PC-3 (cell line): Measurements from ENCODE around the gene SEMA4B. TPM values are rescaled to one million over a fixed set of nuclear protein-coding genes. Genes with fewer than 3 reads are reported as not detected.
A peak's percentile ranks its signal among the peaks of the same experiment; 100 is the strongest.

ENCODE experiments used
- ATAC-seq: fragments of 200-7000 bp; cut with Tn5 transposase; 2 replicates; pipeline ENCODE4 v1.9.1; 2020; ENCODE audit warnings: mild to moderate bottlenecking, moderate library complexity
- BruUV-seq: library from RNA; stranded (reverse); fragments of 400-500 nt; replicated peaks from 2 replicates; lab custom pipeline; 2021; lab: Mats Ljungman, UMichigan
- CTCF ChIA-PET: fragments of 300-600 bp; sonication (Branson Sonifier 250); formaldehyde crosslinking; loops from one replicate; lab custom pipeline; 2022; ENCODE audit warnings: antibody characterized with exemption; lab: Charles Lee
- POLR2A ChIA-PET: fragments of 300-600 bp; sonication (Branson Sonifier 250); formaldehyde crosslinking; loops from one replicate; lab custom pipeline; 2022; ENCODE audit warnings: antibody characterized with exemption; ENCODE audit not compliant: unreplicated experiment; lab: Charles Lee
- DNase-seq: peaks from one replicate; pipeline ENCODE4 v3.0.0-alpha.2; 2015
- H2AFZ ChIP-seq: fragments of 300-600 bp; sonication (generic); 2 replicates; pipeline ENCODE4 v1.6.0; 2016; ENCODE audit warnings: antibody characterized with exemption, low read length
- H3F3A ChIP-seq: fragments of 300-600 bp; sonication (generic); one replicate; pipeline ENCODE4 v1.6.0; 2017; ENCODE audit warnings: antibody characterized with exemption, low read length, control low read depth, mild to moderate bottlenecking; ENCODE audit not compliant: unreplicated experiment
- H3K27ac ChIP-seq: fragments of 300-600 bp; sonication (generic); 2 replicates; pipeline ENCODE4 v1.5.1; 2016; ENCODE audit warnings: mild to moderate bottlenecking, low read length
- H3K27me3 ChIP-seq: fragments of 300-600 bp; sonication (generic); 2 replicates; pipeline ENCODE4 v1.6.1; 2016; ENCODE audit warnings: low read length, mixed read lengths
- H3K36me3 ChIP-seq: fragments of 300-600 bp; sonication (generic); 2 replicates; pipeline ENCODE4 v1.6.1; 2016; ENCODE audit warnings: low read depth, mixed run types, low read length, mixed read lengths
- H3K4me1 ChIP-seq: fragments of 300-600 bp; sonication (generic); 2 replicates; pipeline ENCODE4 v1.5.1; 2016; ENCODE audit warnings: low read length; ENCODE audit not compliant: insufficient read depth
- H3K4me2 ChIP-seq: fragments of 300-600 bp; sonication (generic); 2 replicates; pipeline ENCODE4 v1.6.0; 2016; ENCODE audit warnings: low read length
- H3K4me3 ChIP-seq: fragments of 300-600 bp; sonication (generic); 2 replicates; pipeline ENCODE4 v1.5.1; 2016; ENCODE audit warnings: mild to moderate bottlenecking, low read length, mixed read lengths
- H3K79me2 ChIP-seq: fragments of 300-600 bp; sonication (generic); 2 replicates; pipeline ENCODE4 v1.6.1; 2017; ENCODE audit warnings: low read length, mixed read lengths
- H3K9ac ChIP-seq: fragments of 300-600 bp; sonication (generic); 2 replicates; pipeline ENCODE4 v1.6.0; 2016; ENCODE audit warnings: mild to moderate bottlenecking, low read length
- H3K9me2 ChIP-seq: fragments of 300-600 bp; sonication (generic); replicated peaks from 2 replicates; pipeline ENCODE4 v1.6.1; 2016; ENCODE audit warnings: mixed run types, low read length, mixed read lengths
- H3K9me3 ChIP-seq: fragments of 300-600 bp; sonication (generic); 2 replicates; pipeline ENCODE4 v1.6.1; 2016; ENCODE audit warnings: low read length, mixed read lengths
- H4K20me1 ChIP-seq: fragments of 300-600 bp; sonication (generic); 2 replicates; pipeline ENCODE4 v1.6.1; 2016; ENCODE audit warnings: low read length, mixed read lengths
- CTCF ChIP-seq: fragments of 300-600 bp; sonication (generic); conservative IDR thresholded peaks from 2 replicates; pipeline ENCODE4 v1.5.1; 2017; ENCODE audit warnings: antibody characterized with exemption, low read depth, mild to moderate bottlenecking, low read length
- EZH2 ChIP-seq: fragments of 300-600 bp; sonication (generic); IDR thresholded peaks from one replicate; pipeline ENCODE4 v1.6.1; 2017; ENCODE audit warnings: antibody characterized with exemption, mild to moderate bottlenecking, low read length; ENCODE audit not compliant: unreplicated experiment
- EZH2phosphoT487 ChIP-seq: fragments of 300-600 bp; sonication (generic); IDR thresholded peaks from 2 replicates; pipeline ENCODE4 v1.6.1; 2018; ENCODE audit warnings: mild to moderate bottlenecking, antibody characterized with exemption, low read length, borderline replicate concordance
- intact Hi-C: fragments of 100-400 bp; cut with micrococcal nuclease; formaldehyde crosslinking; loops from 2 replicates; pipeline ENCODE4 v1.9.0; 2023
- total RNA-seq: library from RNA; depleted of rRNA; stranded (reverse); fragments of >200 nt; gene quantifications from 2 replicates; pipeline ENCODE4 v1.2.3, GENCODE V29; 2014

The SEMA4B gene
- total RNA-seq, 1 experiment from 2014 or later, result 114 TPM

DNA sequence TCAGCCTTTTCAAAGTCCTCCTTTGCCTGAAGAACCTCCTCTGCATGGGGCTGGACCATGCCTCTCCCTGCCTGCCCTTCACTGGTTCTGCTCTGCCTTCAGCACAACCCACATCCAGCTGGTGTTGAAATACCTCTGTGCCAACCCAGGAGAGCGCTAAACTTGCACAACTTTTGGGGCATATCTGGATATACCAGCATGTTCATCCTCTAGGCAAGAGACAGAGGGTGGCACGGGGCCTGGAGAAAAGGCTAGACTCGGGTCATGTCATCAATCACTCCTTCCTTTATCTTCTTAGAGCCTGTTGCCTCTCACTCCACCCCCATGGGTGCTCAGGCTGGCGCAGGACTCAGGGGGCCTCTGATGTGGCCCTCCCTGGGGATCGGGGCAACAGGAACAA, 4.8 kb downstream of the SEMA4B start:
- no peaks in the 10 kb centered on the region for H3K9me2 ChIP-seq
- peaks cover 98% of the 10 kb centered on the region for H3K79me2 ChIP-seq
- no peak overlapping the region for H2AFZ ChIP-seq
- ChIA-PET CTCF (no interaction called here), POLR2A (no interaction called here)
- no peak overlapping the region for H3K9ac ChIP-seq
- no peak overlapping the region for H3K4me3 ChIP-seq
- peaks cover 47% of the 10 kb centered on the region for H3K36me3 ChIP-seq
- peaks cover 46% of the 10 kb centered on the region for H4K20me1 ChIP-seq
- intact Hi-C loops, result no loop called here
- BruUV-seq, result no TSS peak
- no peak for ATAC-seq
- H3F3A ChIP-seq, result peaks cover 2% of the 10 kb centered on the region
- no peak overlapping the region for H3K27ac ChIP-seq
- H3K4me2 ChIP-seq, result no peak overlapping the region
- no peaks in the 10 kb centered on the region for H3K27me3 ChIP-seq
- peaks cover 42% of the 10 kb centered on the region for H3K4me1 ChIP-seq
- no peaks in the 10 kb centered on the region for H3K9me3 ChIP-seq
- no peak for DNase-seq
- no peak for TF ChIP-seq EZH2
- TF ChIP-seq EZH2phosphoT487, result no peak
- no peak for TF ChIP-seq CTCF

- H3K36me3 ChIP-seq, result peaks cover 48% of the 10 kb centered on the region
- H3K27ac ChIP-seq, result no peak overlapping the region
- ChIA-PET POLR2A (no interaction called here), CTCF (no interaction called here)
- H4K20me1 ChIP-seq, result peaks cover 40% of the 10 kb centered on the region
- no peak overlapping the region for H3K4me2 ChIP-seq
- no peak overlapping the region for H2AFZ ChIP-seq
- H3K9ac ChIP-seq, result no peak overlapping the region
- H3K4me3 ChIP-seq, result no peak overlapping the region
- no peaks in the 10 kb centered on the region for H3K27me3 ChIP-seq
- H3F3A ChIP-seq, result peaks cover 4% of the 10 kb centered on the region
- no peak for DNase-seq
- no peaks in the 10 kb centered on the region for H3K9me2 ChIP-seq
- intact Hi-C loops, result no loop called here
- H3K4me1 ChIP-seq, result peaks cover 54% of the 10 kb centered on the region
- peaks cover 92% of the 10 kb centered on the region for H3K79me2 ChIP-seq
- H3K9me3 ChIP-seq, result no peaks in the 10 kb centered on the region
- TF ChIP-seq EZH2phosphoT487, result no peak
- no peak for TF ChIP-seq EZH2
- TF ChIP-seq CTCF, result no peak
- ATAC-seq, result no peak
- no TSS peak for BruUV-seq
These were observed 6.1 kb downstream of the SEMA4B start for GRCh38 chr15:90207252-90207651.

DNA sequence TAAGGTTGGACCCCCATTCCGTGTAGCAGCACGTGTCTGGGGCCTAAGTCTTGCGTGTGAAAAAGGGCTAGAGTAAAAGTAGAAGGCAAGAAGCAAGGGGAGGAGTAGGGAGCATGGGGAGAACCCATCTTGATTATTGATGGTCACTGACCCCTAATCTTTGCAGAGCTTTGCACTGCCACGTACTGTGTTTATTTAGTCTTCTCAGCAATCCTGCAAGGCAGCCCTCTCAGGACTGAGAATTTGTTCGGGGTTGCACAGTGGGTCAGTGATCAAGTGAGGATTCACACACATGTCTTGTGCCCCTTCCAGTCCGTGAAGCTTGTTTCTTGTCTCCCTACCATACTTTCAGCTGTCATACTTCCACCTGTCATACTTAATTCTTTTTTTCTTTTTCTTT, 7.2 kb downstream of the SEMA4B start:
- CTCF ChIA-PET, result no interaction called here
- peaks cover 47% of the 10 kb centered on the region for H3K36me3 ChIP-seq

More for the DNA sequence above, 7.2 kb downstream of the SEMA4B start:
- H3K9me3 ChIP-seq, result no peaks in the 10 kb centered on the region
- no peak for ATAC-seq
- H3K4me1 ChIP-seq, result peaks cover 58% of the 10 kb centered on the region
- TF ChIP-seq CTCF (no peak), EZH2phosphoT487 (no peak)
- H3K9me2 ChIP-seq, result no peaks in the 10 kb centered on the region
- POLR2A ChIA-PET, result no interaction called here
- H2AFZ ChIP-seq, result no peak overlapping the region
- H3K4me2 ChIP-seq, result no peak overlapping the region
- H3K4me3 ChIP-seq, result no peak overlapping the region
- H3K27me3 ChIP-seq, result no peaks in the 10 kb centered on the region
- DNase-seq, result no peak
- intact Hi-C loops, result no loop called here
- H3F3A ChIP-seq, result peaks cover 4% of the 10 kb centered on the region
- H3K9ac ChIP-seq, result no peak overlapping the region
- H4K20me1 ChIP-seq, result peaks cover 29% of the 10 kb centered on the region
- H3K27ac ChIP-seq, result peak overlapping the region; percentile 30; the same call in 1 of the 2 replicates
- no TSS peak for BruUV-seq
- peaks cover 92% of the 10 kb centered on the region for H3K79me2 ChIP-seq
